K562 (cell line): ENCODE data around the gene BIRC5. TPM values are rescaled to one million over a fixed set of nuclear protein-coding genes. Genes with fewer than 3 reads are reported as not detected.

Source experiments
- CCAR2 ChIP-seq: fragments of 200-400 bp; formaldehyde crosslinking; IDR thresholded peaks from 2 replicates; pipeline ENCODE4 v1.6.1; 2017; ENCODE audit warnings: mild to moderate bottlenecking, low read depth, low read length
- CGGBP1 ChIP-seq: fragments of 250-450 bp; sonication (Bioruptor Pico); IDR thresholded peaks from 2 replicates; pipeline ENCODE4 v1.9.0; 2021; ENCODE audit warnings: mild to moderate bottlenecking
- E2F5 ChIP-seq: sonication (generic); formaldehyde crosslinking; IDR thresholded peaks from 2 replicates; pipeline ENCODE4 v1.8.0; 2022; ENCODE audit warnings: mild to moderate bottlenecking, missing genetic modification reagents
- ELF2 ChIP-seq: fragments of 250-450 bp; sonication (Bioruptor Pico); IDR thresholded peaks from 2 replicates; pipeline ENCODE4 v1.5.0; 2021; ENCODE audit warnings: mild to moderate bottlenecking
- FOXA3 ChIP-seq, 2 experiments: fragments of 450-650 bp in 1 of 2; sonication (generic) in 1 of 2; formaldehyde crosslinking; IDR thresholded peaks in 1 of 2; conservative IDR thresholded peaks in 1 of 2; 2 replicates each; pipeline versions ENCODE4 v1.4.0 to v1.8.0; 2020 to 2022; ENCODE audit warnings: mild to moderate bottlenecking in 2 of 2, missing genetic modification reagents in 1 of 2
- KAT2B ChIP-seq: IDR thresholded peaks from one replicate; pipeline ENCODE4 v1.6.1; 2012; ENCODE audit warnings: low read depth, mild to moderate bottlenecking, control low read depth, inconsistent platforms, low read length, moderate library complexity
- LARP7 ChIP-seq: fragments of 450-650 bp; IDR thresholded peaks from 2 replicates; pipeline ENCODE4 v1.6.1; 2016
- NFYB ChIP-seq: IDR thresholded peaks from 2 replicates; pipeline ENCODE4 v1.6.1; 2011; ENCODE audit warnings: mild to moderate bottlenecking, moderate library complexity; ENCODE audit not compliant: insufficient read length; ENCODE audit errors: extremely low read depth
- PML ChIP-seq: IDR thresholded peaks from 2 replicates; pipeline ENCODE4 v1.6.1; 2012; ENCODE audit warnings: low read length, inconsistent platforms
- RREB1 ChIP-seq: fragments of 250-450 bp; sonication (Bioruptor Pico); IDR thresholded peaks from 2 replicates; pipeline ENCODE4 v1.4.0; 2020
- TEAD2 ChIP-seq: fragments of 450-650 bp; IDR thresholded peaks from 2 replicates; pipeline ENCODE4 v1.6.1; 2016; ENCODE audit warnings: missing genetic modification characterization, control low read depth, missing compliant biosample characterization
- TEAD4 ChIP-seq, 2 experiments: sonication (generic) in 1 of 2; formaldehyde crosslinking in 1 of 2; IDR thresholded peaks; 2 replicates each; pipeline versions ENCODE4 v1.6.1 to v1.8.0; 2012 to 2022; ENCODE audit warnings: borderline replicate concordance in 1 of 2, inconsistent platforms in 1 of 2, low read length in 1 of 2, mild to moderate bottlenecking in 1 of 2, missing genetic modification reagents in 1 of 2
- UBTF ChIP-seq, 2 experiments: IDR thresholded peaks; 2 replicates each; pipeline ENCODE4 v1.6.1; 2012; ENCODE audit warnings: improper control_type of control experiment in 2 of 2, low read depth in 2 of 2, low read length in 2 of 2, borderline replicate concordance in 1 of 2
- ZFX ChIP-seq: sonication (generic); formaldehyde crosslinking; IDR thresholded peaks from 2 replicates; pipeline ENCODE4 v1.8.0; 2022; ENCODE audit warnings: mild to moderate bottlenecking, missing genetic modification reagents, moderate library complexity
- ZNF354B ChIP-seq: fragments of 250-450 bp; sonication (Bioruptor Pico); IDR thresholded peaks from 2 replicates; pipeline ENCODE4 v1.4.0; 2020
- polyA plus RNA-seq, 8 experiments: library from polyadenylated mRNA; depleted of rRNA in 4 of 8; stranded (reverse) in 5 of 8; unstranded in 3 of 8; fragments of >200 nt; fragmentation: Nextera tagmentation in 2 of 8; fragmentation: Illumina TruSeq in 1 of 8; extraction: Ambion mirVana in 2 of 8; extraction: Trizol in 1 of 8; gene quantifications; 2 replicates each; pipeline versions ENCODE4 v1.2.1 to v1.2.3, GENCODE V29; 2011 to 2014; ENCODE audit warnings: inconsistent platforms in 1 of 8, missing spikeins in 1 of 8
- total RNA-seq, 7 experiments: library from RNA; depleted of rRNA in 6 of 7; stranded (reverse); fragments of >200 nt in 6 of 7; fragmentation: Illumina TruSeq in 2 of 7; extraction: Trizol in 2 of 7; gene quantifications; 2 replicates each; pipeline versions ENCODE4 v1.2.1 to v1.2.3, GENCODE V29; 2011 to 2021; ENCODE audit warnings: low replicate concordance in 1 of 7
- TF ChIP-seq, protein P1 (sequence below): fragments of 450-650 bp; IDR thresholded peaks from 2 replicates; pipeline ENCODE4 v1.6.1; 2018; ENCODE audit warnings: mild to moderate bottlenecking, low read depth; ENCODE audit not compliant: partially characterized antibody

The BIRC5 gene
- total and polyA plus RNA-seq, 9 of the 15 experiments (the other 6 are each of a cell fraction or from before 2014, with no cell fraction given), result 64.4 to 140 (median 101) TPM

- TF ChIP-seq TEAD4 (IDR thresholded peaks at IDR 0.05; ENCODE audit: low read length), result peak; percentile 68; the same call in 1 of the 2 replicates
- TF ChIP-seq TEAD4 (CRISPR knock-in tag; IDR thresholded peaks at IDR 0.05; ENCODE audit: borderline replicate concordance), result no peak
- TF ChIP-seq CCAR2, result no peak
- TF ChIP-seq ELF2 (CRISPR knock-in tag), result peak; percentile 67
- peak; percentile 60; the same call in 1 of the 2 replicates for TF ChIP-seq PML
- 0 out of 2 replicates have a peak, but pooled peaks have one; percentile 16 for TF ChIP-seq ZNF354B (CRISPR knock-in tag)
- no peak for TF ChIP-seq NFYB
- TF ChIP-seq E2F5 (CRISPR knock-in tag), result no peak
- TF ChIP-seq UBTF (IDR thresholded peaks at IDR 0.05; ENCODE audit: borderline replicate concordance in 1 of 2, low read depth in 2 of 2, low read length in 2 of 2), result peak in 1 of 2 experiments; percentile 96; a peak in 2 of 4 replicates
- no peak for TF ChIP-seq TEAD2 (tag)
- peak; percentile 97 for TF ChIP-seq ZFX (CRISPR knock-in tag)
- TF ChIP-seq KAT2B, result no peak
- no peak for TF ChIP-seq FOXA3 (CRISPR knock-in tag; conservative IDR thresholded peaks at IDR 0.05 in 1 of 2, IDR thresholded peaks at IDR 0.05 in 1 of 2)
- TF ChIP-seq LARP7, result no peak
- 0 out of 2 replicates have a peak, but pooled peaks have one; percentile 18 for TF ChIP-seq RREB1
- TF ChIP-seq CGGBP1 (CRISPR knock-in tag), result no peak
- TF ChIP-seq, protein P1, sequence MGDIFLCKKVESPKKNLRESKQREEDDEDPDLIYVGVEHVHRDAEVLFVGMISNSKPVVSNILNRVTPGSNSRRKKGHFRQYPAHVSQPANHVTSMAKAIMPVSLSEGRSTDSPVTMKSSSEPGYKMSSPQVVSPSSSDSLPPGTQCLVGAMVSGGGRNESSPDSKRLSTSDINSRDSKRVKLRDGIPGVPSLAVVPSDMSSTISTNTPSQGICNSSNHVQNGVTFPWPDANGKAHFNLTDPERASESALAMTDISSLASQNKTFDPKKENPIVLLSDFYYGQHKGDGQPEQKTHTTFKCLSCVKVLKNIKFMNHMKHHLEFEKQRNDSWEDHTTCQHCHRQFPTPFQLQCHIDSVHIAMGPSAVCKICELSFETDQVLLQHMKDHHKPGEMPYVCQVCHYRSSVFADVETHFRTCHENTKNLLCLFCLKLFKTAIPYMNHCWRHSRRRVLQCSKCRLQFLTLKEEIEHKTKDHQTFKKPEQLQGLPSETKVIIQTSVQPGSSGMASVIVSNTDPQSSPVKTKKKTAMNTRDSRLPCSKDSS, result no peak
Observed at GRCh38 chr17:78263063-78263735, 49.1 kb downstream of the BIRC5 start (continued).
